Fibroblast of the aortic adventitia (primary cell): ENCODE measurements around the gene GKAP1. TPM values are rescaled to one million over a fixed set of nuclear protein-coding genes. Genes with fewer than 3 reads are reported as not detected.

Source experiments
- DNase-seq: peaks from one replicate; pipeline ENCODE4 v3.0.0-alpha.2; 2010; ENCODE audit warnings: low read depth
- H3K4me3 ChIP-seq: 2 replicates; pipeline ENCODE4 v1.5.1; 2011; ENCODE audit warnings: low read depth, mild to moderate bottlenecking, control low read depth, low read length, moderate library complexity
- total RNA-seq: library from RNA; depleted of rRNA; stranded (reverse); fragments of >200 nt; gene quantifications from 2 replicates; pipeline ENCODE4 v1.2.3, GENCODE V29; 2012; ENCODE audit warnings: low replicate concordance
- TF ChIP-seq, protein P1 (sequence below): IDR thresholded peaks from 2 replicates; pipeline ENCODE4 v1.5.1; 2011; ENCODE audit warnings: mild to moderate bottlenecking, low read length, control low read depth, inconsistent platforms; ENCODE audit not compliant: insufficient read depth

The GKAP1 gene
- total RNA-seq, 1 donor = 1.4 TPM

- DNase-seq = no peak
- TF ChIP-seq, protein P1, sequence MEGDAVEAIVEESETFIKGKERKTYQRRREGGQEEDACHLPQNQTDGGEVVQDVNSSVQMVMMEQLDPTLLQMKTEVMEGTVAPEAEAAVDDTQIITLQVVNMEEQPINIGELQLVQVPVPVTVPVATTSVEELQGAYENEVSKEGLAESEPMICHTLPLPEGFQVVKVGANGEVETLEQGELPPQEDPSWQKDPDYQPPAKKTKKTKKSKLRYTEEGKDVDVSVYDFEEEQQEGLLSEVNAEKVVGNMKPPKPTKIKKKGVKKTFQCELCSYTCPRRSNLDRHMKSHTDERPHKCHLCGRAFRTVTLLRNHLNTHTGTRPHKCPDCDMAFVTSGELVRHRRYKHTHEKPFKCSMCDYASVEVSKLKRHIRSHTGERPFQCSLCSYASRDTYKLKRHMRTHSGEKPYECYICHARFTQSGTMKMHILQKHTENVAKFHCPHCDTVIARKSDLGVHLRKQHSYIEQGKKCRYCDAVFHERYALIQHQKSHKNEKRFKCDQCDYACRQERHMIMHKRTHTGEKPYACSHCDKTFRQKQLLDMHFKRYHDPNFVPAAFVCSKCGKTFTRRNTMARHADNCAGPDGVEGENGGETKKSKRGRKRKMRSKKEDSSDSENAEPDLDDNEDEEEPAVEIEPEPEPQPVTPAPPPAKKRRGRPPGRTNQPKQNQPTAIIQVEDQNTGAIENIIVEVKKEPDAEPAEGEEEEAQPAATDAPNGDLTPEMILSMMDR = no peak
- no peak overlapping the region for H3K4me3 ChIP-seq
Measured at GRCh38 chr9:83794051-83794450, 23.5 kb downstream of the GKAP1 start.

GRCh38 chr9:83792746-83793145 lies 24.8 kb downstream of the GKAP1 start:
- TF ChIP-seq, protein P1 = no peak
- H3K4me3 ChIP-seq = no peak overlapping the region
- DNase-seq = no peak

GRCh38 chr9:83778164-83778563 lies 39.4 kb downstream of the GKAP1 start:
- TF ChIP-seq, protein P1 = no peak
- DNase-seq = no peak
- no peak overlapping the region for H3K4me3 ChIP-seq

DNA sequence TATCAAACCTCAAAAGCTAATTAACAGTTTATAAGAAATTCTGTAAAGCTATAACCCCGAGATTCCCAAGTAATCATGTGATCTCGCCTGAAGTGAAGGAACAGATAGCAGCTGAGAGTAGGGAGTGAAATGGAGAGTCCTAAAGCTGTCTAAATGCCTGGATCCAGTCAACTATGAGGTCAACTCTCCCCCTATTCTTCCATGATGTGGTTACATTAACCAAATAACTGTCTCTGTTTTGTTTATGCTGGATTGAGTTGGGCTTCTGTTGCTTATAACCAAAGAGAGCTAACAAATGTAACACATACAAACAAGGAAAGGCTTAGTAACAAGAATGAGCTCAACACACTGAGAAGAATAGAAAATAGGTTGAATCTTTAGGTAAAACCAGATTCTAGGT lies 41.6 kb downstream of the GKAP1 start:
- H3K4me3 ChIP-seq = no peak overlapping the region
- DNase-seq = no peak
- TF ChIP-seq, protein P1 = no peak

DNA sequence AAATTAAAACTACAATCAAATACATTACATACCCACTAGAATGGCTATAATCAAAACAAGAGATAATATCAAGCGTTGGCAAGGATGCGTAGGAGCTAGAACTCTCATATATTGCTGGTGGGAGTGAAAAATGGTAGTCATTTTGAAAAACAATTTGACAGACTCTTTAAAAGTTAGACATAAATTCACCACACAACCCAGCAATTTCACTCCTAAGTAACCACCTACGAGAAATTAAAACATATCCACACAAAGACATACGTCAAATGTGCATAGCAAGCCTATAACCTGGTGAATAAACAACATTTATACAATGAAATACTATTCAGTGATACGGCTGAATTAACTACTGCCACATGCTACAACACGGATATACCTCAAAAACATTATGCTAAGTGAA lies 44.7 kb downstream of the GKAP1 start:
- TF ChIP-seq, protein P1 = no peak
- no peak for DNase-seq
- H3K4me3 ChIP-seq = no peak overlapping the region

- TF ChIP-seq, protein P1 = no peak
- no peak overlapping the region for H3K4me3 ChIP-seq
- DNase-seq = no peak
Measured at GRCh38 chr9:83765376-83765775, 52.2 kb downstream of the GKAP1 start.

DNA sequence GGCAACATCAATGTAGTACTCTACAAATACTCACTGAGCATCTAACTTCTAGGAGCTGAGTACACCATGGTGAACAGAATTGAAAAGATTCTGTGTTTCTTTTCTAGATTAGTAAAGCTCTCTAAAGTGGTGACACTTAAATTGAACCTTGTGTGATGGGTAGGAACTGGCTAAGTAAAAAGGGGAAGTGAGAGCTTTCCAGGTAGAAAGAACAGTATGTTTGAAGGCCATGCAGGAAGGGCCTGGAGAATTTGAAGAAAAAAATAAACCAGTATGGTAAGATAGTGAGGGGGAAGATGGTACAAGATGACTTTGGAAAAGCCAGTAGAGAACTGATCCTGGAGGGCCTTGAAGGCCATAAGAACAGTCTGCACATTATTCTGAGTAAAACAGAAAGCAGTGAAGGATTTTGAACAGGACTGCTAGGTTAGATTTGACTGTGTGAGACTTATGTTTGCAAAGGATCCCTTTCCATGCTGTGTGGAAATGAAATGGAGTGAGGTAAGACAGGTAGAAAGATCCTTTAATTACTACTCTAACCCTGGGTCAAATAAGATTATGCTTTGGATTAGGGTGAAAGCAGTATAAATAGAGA lies 63.1 kb downstream of the GKAP1 start:
- DNase-seq = no peak
- TF ChIP-seq, protein P1 = no peak
- H3K4me3 ChIP-seq = no peak overlapping the region
